GM18951 (cell line): ENCODE measurements around the gene OR10A3.

Experiments used
- POLR2A ChIP-seq: IDR thresholded peaks from 4 replicates; pipeline ENCODE4 v1.6.1; 2011; ENCODE audit warnings: mild to moderate bottlenecking; ENCODE audit not compliant: insufficient read length, insufficient read depth; ENCODE audit errors: extremely low read depth
- in situ Hi-C: fragments of 300-500 bp; cut with MboI; formaldehyde crosslinking; loops from one replicate; pipeline ENCODE4 v1.12.0; 2022; ENCODE audit warnings: low sequenced_read_pairs, mixed read lengths, inconsistent platforms; ENCODE audit not compliant: unreplicated experiment

OR10A3 gene

GRCh38 chr11:7896009-7896785, 45.3 kb downstream of the OR10A3 start:
- in situ Hi-C loops, result loop anchor here (10.0 kb wide), 1 partner anchor 89 kb away; the partner anchor contains the start of gene EIF3F
- no peak for TF ChIP-seq POLR2A

GRCh38 chr11:7894251-7894650, 47.3 kb downstream of the OR10A3 start:
- in situ Hi-C loops, result loop anchor here (10.0 kb wide), 1 partner anchor 91 kb away; the partner anchor contains the start of gene EIF3F
- TF ChIP-seq POLR2A, result no peak

- TF ChIP-seq POLR2A, result no peak
- in situ Hi-C loops, result loop anchor here (10.0 kb wide), 1 partner anchor 91 kb away; the partner anchor contains the start of gene EIF3F
Observed at GRCh38 chr11:7893796-7894195, 47.7 kb downstream of the OR10A3 start.

GRCh38 chr11:7892840-7893254, 48.7 kb downstream of the OR10A3 start:
- in situ Hi-C loops, result loop anchor here (10.0 kb wide), 1 partner anchor 92 kb away; the partner anchor contains the start of gene EIF3F
- no peak for TF ChIP-seq POLR2A

- TF ChIP-seq POLR2A, result no peak
- in situ Hi-C loops, result loop anchor here (10.0 kb wide), 1 partner anchor 93 kb away; the partner anchor contains the start of gene EIF3F
Observed at GRCh38 chr11:7892059-7892699, 49.3 kb downstream of the OR10A3 start.

GRCh38 chr11:7890417-7891172, 50.9 kb downstream of the OR10A3 start:
- in situ Hi-C loops, result loop anchor here (10.0 kb wide), 1 partner anchor 94 kb away; the partner anchor contains the start of gene EIF3F
- no peak for TF ChIP-seq POLR2A

GRCh38 chr11:7889985-7890384, 51.5 kb downstream of the OR10A3 start:
- in situ Hi-C loops, result loop anchor here (10.0 kb wide), 1 partner anchor 95 kb away; the partner anchor contains the start of gene EIF3F
- no peak for TF ChIP-seq POLR2A
